Psoas muscle (tissue), 8 donors: ENCODE results near the gene WDR59. TPM values are rescaled to one million over a fixed set of nuclear protein-coding genes. Genes with fewer than 3 reads are reported as not detected.

Experiments used
- ATAC-seq, 4 donors: fragments of 200-7000 bp; cut with Tn5 transposase; one replicate each; pipeline ENCODE4 v1.9.1; 2020; ENCODE audit warnings: moderate library complexity in 3 of 4, mild to moderate bottlenecking in 2 of 4
- DNase-seq, 2 donors: peaks; one replicate each; pipeline ENCODE4 v3.0.0-alpha.2; 2020
- H3K27ac ChIP-seq: fragments of 200-600 bp; one replicate; pipeline ENCODE4 v1.8.0; 2022
- H3K27me3 ChIP-seq, 3 donors: fragments of 200-600 bp in 1 of 3; one replicate each; pipeline versions ENCODE4 v1.6.1 to v1.8.0; 2013 to 2022; ENCODE audit warnings: low read length in 2 of 3, mild to moderate bottlenecking in 2 of 3, moderate library complexity in 1 of 3; ENCODE audit not compliant: insufficient read depth in 3 of 3
- H3K36me3 ChIP-seq, 2 donors: fragments of 200-600 bp in 1 of 2; one replicate each; pipeline versions ENCODE4 v1.6.1 to v1.8.0; 2013 to 2022; ENCODE audit warnings: low read depth in 1 of 2, mild to moderate bottlenecking in 1 of 2, moderate library complexity in 1 of 2; ENCODE audit not compliant: insufficient read depth in 1 of 2
- H3K4me1 ChIP-seq: fragments of 200-600 bp; one replicate; pipeline ENCODE4 v1.8.0; 2022
- H3K4me3 ChIP-seq: fragments of 200-600 bp; one replicate; pipeline ENCODE4 v1.8.0; 2022; ENCODE audit warnings: mild to moderate bottlenecking
- H3K9me3 ChIP-seq: fragments of 200-600 bp; one replicate; pipeline ENCODE4 v1.8.0; 2022
- whole genome bisulfite sequencing, 3 donors: extraction: QIAGEN DNeasy Blood & Tissue Kit; methylation state at CpG; one replicate each; pipeline versions ENCODE4 v1.1.6 to v1.1.7; 2013; 5-methylcytosine and 5-hydroxymethylcytosine counted together
- intact Hi-C, 2 donors: fragments of 100-400 bp; cut with DNase I; formaldehyde crosslinking; loops; one replicate each; pipeline versions ENCODE4 v1.11.0 to v1.14.2; 2022
- polyA plus RNA-seq, 3 donors: library from polyadenylated mRNA; stranded (reverse); fragments of 200-250 nt; gene quantifications; one replicate each; pipeline ENCODE4 v1.2.3, GENCODE V29; 2013
- total RNA-seq, 4 donors: library from RNA; stranded (reverse); fragmentation: NEBNext Ultra II Directional in 2 of 4; extraction: Animal tissue kit (Norgen Biotek cat#: 25700) in 2 of 4; gene quantifications; one replicate each; pipeline versions ENCODE4 v1.2.1 to v1.2.4, GENCODE V29; 2021 to 2023
- TF ChIP-seq, protein P1 (sequence below): fragments of 200-600 bp; IDR thresholded peaks from one replicate; pipeline ENCODE4 v1.8.0; 2022; ENCODE audit warnings: antibody characterized with exemption
- donor health status: healthy with polysubstance abuse.
- donor health status: DM: no; HTN: no; CAD: no; lungs with moderate emphysema.
- donor health status: Bipolar disorder and iron deficiency.
- donor health status: healthy.
- donor health status: DM: yes; HTN: yes; CAD: no.
- donor health status: DM: no; HTN: no; CAD: no.
- donor health status: DM: no; HTN: no; CAD: no.
- donor health status: DM: yes; HTN: yes; CAD: no.

Gene WDR59
- total and polyA plus RNA-seq, 7 donors = 12.0 to 48.2 (median 30.6) TPM

DNA sequence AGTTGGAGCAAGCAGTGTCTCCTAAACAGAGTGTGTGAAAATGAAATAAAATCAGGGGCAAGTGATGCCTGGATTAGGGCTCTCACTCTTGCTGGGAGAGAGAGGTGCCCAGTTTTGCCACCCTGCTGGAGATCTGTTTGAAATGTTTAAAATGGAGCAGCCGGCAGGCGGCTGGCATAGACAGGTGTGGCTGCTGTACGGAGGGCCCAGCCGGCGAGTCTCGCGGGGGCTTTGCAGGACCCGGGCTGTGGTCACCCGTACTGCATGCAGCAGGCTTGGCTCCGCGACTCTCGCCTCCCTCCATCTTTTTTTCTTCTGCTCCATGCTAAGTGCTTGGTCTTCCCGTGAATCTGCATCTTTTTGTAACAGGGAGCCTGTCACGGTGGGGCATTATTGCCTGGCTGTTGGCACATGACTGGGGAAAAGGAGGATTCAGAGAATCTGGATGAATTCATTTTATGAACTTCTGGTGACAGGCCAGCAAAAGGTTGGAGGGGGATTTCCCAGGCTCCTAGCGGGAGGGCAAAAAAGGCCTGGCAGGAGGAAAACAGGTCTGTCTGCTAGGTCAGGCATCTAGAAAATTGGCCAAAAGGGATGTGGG, 15.7 kb upstream of the WDR59 start:
- Histone ChIP-seq H3K4me1 (peaks cover 40% of the 10 kb centered on the region), H3K27me3 (no peaks in the 10 kb centered on the region), H3K36me3 (peaks cover 0 to 3% of the 10 kb centered on the region in 2 donors), H3K4me3 (peak overlapping the region; percentile 97), H3K9me3 (no peaks in the 10 kb centered on the region), H3K27ac (peak overlapping the region; percentile 84)
- TF ChIP-seq, protein P1, sequence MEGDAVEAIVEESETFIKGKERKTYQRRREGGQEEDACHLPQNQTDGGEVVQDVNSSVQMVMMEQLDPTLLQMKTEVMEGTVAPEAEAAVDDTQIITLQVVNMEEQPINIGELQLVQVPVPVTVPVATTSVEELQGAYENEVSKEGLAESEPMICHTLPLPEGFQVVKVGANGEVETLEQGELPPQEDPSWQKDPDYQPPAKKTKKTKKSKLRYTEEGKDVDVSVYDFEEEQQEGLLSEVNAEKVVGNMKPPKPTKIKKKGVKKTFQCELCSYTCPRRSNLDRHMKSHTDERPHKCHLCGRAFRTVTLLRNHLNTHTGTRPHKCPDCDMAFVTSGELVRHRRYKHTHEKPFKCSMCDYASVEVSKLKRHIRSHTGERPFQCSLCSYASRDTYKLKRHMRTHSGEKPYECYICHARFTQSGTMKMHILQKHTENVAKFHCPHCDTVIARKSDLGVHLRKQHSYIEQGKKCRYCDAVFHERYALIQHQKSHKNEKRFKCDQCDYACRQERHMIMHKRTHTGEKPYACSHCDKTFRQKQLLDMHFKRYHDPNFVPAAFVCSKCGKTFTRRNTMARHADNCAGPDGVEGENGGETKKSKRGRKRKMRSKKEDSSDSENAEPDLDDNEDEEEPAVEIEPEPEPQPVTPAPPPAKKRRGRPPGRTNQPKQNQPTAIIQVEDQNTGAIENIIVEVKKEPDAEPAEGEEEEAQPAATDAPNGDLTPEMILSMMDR = peak; percentile 10
- intact Hi-C loops = loop anchor here in 1 of 2 donors (5.0 kb wide), 1 partner anchor 42 kb away; no protein-coding TSS in a partner anchor
- WGBS, 3 donors = 2 to 7% (median 7%) methylated on average over 15 of the region's 15 CpGs
- ATAC-seq = peak in 1 of 4 donors; percentile 7
- no peak for DNase-seq

DNA sequence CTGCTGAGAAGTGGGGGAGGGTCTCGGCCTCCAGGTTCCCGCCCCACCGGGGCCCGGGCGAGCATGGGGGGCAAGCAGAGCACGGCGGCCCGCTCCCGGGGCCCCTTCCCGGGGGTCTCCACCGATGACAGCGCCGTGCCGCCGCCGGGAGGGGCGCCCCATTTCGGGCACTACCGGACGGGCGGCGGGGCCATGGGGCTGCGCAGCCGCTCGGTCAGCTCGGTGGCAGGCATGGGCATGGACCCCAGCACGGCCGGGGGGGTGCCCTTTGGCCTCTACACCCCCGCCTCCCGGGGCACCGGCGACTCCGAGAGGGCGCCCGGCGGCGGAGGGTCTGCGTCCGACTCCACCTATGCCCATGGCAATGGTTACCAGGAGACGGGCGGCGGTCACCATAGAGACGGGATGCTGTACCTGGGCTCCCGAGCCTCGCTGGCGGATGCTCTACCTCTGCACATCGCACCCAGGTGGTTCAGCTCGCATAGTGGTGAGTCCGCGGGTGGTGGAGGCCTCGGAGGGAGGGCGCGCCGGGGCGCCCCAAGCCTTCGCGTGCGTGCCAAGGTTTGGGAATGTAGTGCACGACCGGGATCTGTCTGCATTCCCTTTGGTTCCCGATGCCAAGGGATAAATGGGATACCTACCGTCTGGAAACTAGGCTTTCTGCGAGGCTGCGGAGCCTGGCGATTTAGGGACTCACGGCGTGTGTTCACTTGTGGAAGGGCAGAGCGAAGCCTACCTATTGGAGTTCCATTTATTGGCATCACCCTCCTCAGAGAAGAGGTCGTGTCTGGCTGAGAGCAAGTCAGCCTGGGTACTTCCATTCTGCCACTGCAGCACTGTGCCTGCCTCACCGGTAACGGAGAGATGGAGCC, 14.9 kb upstream of the WDR59 start:
- Histone ChIP-seq H3K4me1 (peaks cover 40% of the 10 kb centered on the region), H3K27me3 (no peaks in the 10 kb centered on the region), H3K9me3 (no peaks in the 10 kb centered on the region), H3K27ac (peak overlapping the region; percentile 84), H3K4me3 (peak overlapping the region; percentile 97), H3K36me3 (peaks cover 0 to 3% of the 10 kb centered on the region in 2 donors)
- ATAC-seq (peak; percentile 22 to 44 (median 30)), DNase-seq (peak; percentile 37 to 64)
- intact Hi-C loops = loop anchor here (5.0 kb wide), 1 partner anchor 42 kb away; no protein-coding TSS in a partner anchor
- 0 to 1% (median 1%) methylated on average over 61 to 71 of the region's 71 CpGs for WGBS, 3 donors
- TF ChIP-seq, protein P1 = no peak

DNA sequence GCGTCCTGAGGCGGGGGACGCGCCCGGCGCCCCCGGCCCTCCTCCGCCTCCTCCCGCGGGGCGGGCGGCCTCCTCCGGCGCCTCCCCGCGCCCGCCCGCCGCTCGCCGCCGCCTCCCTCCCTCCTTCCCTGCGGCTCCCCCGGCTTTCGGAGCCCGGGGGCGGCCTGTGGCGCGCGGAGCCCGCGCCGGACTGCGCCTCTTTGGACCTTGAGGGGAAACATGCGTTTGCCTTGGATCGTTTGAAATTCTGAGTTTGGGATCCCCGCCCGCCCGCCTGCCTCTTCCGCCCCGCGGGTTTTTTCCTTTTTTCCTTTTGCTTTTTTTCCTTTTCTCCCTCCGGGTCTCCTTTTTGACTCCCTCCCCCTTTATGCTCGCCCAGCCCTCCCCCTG, 14.3 kb upstream of the WDR59 start:
- no peaks in the 10 kb centered on the region for H3K27me3 ChIP-seq
- H3K27ac ChIP-seq = peak overlapping the region; percentile 84
- peak; percentile 49 to 69 for DNase-seq
- H3K36me3 ChIP-seq = peaks cover 0 to 3% of the 10 kb centered on the region in 2 donors
- WGBS, 3 donors = 0 to 3% (median 2%) methylated on average over 10 to 44 of the region's 44 CpGs
- TF ChIP-seq, protein P1 = no peak
- H3K9me3 ChIP-seq = no peaks in the 10 kb centered on the region
- peak; percentile 20 to 39 (median 32) for ATAC-seq
- peak overlapping the region; percentile 97 for H3K4me3 ChIP-seq
- intact Hi-C loops = loop anchor here in 1 of 2 donors (5.0 kb wide), 1 partner anchor 43 kb away; no protein-coding TSS in a partner anchor
- H3K4me1 ChIP-seq = peaks cover 40% of the 10 kb centered on the region

DNA sequence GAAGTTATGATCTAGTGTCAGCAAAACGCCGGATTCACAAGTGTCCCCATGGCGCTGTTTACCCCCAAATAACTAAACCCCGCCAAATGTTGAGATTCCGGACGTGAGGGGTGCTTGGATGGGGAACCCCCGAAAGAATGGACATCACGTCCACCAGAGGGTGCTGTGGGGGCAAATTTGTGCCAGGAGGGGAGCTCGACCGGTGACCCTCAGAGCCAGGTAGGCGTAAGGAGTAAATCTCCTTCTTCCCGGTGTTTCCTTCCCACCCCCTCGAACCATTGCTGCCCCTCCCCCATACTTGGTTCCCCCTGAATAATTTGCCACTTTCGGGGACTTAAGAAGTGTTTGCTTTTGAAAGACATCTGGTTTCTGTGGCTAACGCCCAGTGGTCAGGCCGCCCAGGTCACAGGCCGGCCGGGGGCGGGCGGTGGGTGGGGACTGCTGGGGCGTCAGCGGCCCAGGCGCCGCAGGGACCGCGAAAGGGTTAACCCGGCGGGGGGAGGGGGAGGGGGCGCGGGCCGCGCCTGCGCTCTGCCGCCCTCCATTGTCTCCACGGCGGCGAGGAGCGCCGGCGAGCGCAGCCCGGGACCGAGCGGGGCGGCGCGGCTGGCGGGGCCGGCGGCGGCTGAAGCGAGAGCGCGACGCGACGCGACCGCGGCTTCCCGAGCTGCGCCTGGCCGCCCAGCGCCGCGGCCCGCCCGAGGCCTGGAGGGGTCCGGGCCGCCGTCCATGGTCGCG, 13.7 kb upstream of the WDR59 start, which contains the start of gene ZNRF1:
Gene ZNRF1 (plus strand): TSS at position 544 of the 738 bp plus-strand sequence. CDS start 648 bp downstream, outside the sequence.
- DNase-seq = peak; percentile 87 to 93
- intact Hi-C loops = loop anchor here (1.0 to 5.0 kb wide), 2 partner anchors 44 to 113 kb away; no protein-coding TSS in a partner anchor
- ATAC-seq = peak; percentile 91 to 95 (median 92)
- H3K27ac ChIP-seq = peak within 1 kb of the TSS; percentile 84
- peaks cover 0 to 3% of the 10 kb centered on the region in 2 donors for H3K36me3 ChIP-seq
- peak within 1 kb of the TSS; percentile 97 for H3K4me3 ChIP-seq
- H3K9me3 ChIP-seq = no peaks in the 10 kb centered on the region
- TF ChIP-seq, protein P1 = peak; percentile 82
- 0 to 1% (median 1%) methylated on average over 23 to 73 of the region's 73 CpGs for WGBS, 3 donors
- H3K27me3 ChIP-seq = no peaks in the 10 kb centered on the region
- peaks cover 36% of the 10 kb centered on the region for H3K4me1 ChIP-seq
